ENCODE data around the gene SERPINF2. TPM values are rescaled to one million over a fixed set of nuclear protein-coding genes. Genes with fewer than 3 reads are reported as not detected.
"Not testable (repeated sequence)": the region's sequence is repeated elsewhere in the genome, so short reads cannot be mapped to it uniquely, and the experiment has no call there.

SERPINF2 gene
- 1 to 10 TPM; 5.0 to 9.8 TPM for total RNA-seq

DNA sequence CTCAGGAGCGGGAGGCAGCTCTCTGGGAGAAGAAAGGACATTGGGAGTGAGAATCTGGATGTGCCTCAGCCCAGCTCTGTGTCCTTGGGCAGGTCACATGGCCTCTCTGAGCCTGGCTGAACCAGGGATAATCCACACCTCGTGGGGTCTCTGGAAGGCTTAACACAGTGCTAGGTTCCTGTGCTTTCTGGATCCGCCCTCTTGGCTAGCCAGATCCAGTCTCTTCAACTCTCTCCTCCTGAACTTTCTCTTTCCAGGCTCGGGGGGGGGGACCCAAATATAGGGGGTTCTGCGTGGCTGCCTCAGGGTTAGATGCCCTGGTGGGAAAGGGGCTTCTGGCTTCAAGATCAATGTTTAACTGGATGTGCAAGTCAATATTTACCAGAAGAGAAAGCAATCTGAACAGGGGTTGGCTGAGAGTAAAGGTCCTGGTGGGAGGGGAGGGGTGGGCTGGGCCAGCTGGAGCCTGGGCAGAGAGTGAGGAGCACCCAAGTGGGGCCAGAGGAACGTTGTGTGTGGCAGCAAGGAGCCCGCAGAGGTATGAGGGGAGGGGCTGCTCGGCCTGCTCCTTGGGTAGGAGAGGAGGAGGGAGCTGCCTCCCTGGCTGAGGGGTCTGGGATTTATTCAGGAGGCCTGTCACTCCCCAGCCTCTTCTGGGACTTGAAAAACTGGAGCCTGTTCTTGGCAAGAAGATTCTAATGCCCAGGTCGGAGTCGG is at the start of gene SERPINF2:
Gene SERPINF2 (plus strand): TSS at position 501 of the 717 bp plus-strand sequence. CDS start 2,125 bp downstream, outside the sequence.
- no peak within 1 kb of the TSS for H3K4me3 ChIP-seq
- TF ChIP-seq, protein P1, sequence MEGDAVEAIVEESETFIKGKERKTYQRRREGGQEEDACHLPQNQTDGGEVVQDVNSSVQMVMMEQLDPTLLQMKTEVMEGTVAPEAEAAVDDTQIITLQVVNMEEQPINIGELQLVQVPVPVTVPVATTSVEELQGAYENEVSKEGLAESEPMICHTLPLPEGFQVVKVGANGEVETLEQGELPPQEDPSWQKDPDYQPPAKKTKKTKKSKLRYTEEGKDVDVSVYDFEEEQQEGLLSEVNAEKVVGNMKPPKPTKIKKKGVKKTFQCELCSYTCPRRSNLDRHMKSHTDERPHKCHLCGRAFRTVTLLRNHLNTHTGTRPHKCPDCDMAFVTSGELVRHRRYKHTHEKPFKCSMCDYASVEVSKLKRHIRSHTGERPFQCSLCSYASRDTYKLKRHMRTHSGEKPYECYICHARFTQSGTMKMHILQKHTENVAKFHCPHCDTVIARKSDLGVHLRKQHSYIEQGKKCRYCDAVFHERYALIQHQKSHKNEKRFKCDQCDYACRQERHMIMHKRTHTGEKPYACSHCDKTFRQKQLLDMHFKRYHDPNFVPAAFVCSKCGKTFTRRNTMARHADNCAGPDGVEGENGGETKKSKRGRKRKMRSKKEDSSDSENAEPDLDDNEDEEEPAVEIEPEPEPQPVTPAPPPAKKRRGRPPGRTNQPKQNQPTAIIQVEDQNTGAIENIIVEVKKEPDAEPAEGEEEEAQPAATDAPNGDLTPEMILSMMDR (IDR thresholded peaks at IDR 0.05), result no peak
- peaks cover 5% of the 10 kb centered on the region for H3K36me3 ChIP-seq
- no peak for ATAC-seq (ENCODE audit: insufficient number of reproducible peaks, low FRiP score, low read depth)
- no peak within 1 kb of the TSS for H3K27ac ChIP-seq
- DNase-seq (ENCODE audit: low spot score), result no peak
- H3K4me1 ChIP-seq (ENCODE audit: control insufficient read depth in 1 of 2, low read depth in 2 of 2), result no peaks in the 10 kb centered on the region
- H3K27me3 ChIP-seq (replicated peaks; ENCODE audit: insufficient read depth), result no peaks in the 10 kb centered on the region
- no peaks in the 10 kb centered on the region for H3K9me3 ChIP-seq

DNA sequence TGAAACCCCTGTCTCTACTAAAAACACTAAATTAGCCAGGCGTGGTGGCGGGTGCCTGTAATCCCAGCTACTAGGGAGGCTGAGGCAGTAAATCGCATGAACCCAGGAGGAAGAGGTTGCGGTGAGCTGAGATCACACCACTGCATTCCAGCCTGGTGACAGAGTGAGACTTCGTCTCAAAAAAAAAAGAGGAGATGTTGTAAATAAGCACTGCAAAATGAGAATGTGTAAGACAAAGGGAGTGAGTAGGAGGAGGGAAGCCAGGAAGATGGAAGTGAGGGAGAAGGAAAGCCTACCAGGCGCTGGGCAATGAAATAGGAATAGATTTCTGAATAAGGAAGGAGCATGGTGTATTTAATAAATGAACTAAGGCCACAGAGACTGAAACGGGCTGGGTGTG is 49.3 kb upstream of the SERPINF2 start:
- TF ChIP-seq, protein P1 (IDR thresholded peaks at IDR 0.05), result no peak
- ATAC-seq (ENCODE audit: insufficient number of reproducible peaks, low FRiP score, low read depth), result no peak

DNA sequence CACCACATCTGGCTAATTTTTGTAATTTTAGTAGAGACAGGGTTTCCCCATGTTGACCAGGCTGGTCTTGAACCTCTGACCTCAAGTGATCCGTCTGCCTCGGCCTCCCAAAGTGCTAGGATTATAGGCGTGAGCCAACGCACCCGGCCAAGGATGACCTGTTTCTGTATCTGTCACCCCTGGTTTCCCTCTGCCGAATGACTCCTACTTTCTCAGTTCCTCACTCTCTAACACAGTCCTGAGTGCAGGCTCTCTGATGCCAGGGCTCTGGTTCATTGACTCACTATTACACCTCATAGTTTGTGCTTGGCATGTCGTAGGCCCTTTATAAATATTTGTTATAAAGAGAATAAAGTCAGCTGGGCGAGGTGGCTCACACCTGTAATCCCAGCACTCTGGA is 47.3 kb upstream of the SERPINF2 start:
- no peak overlapping the region for H3K27ac ChIP-seq
- no peak overlapping the region for H3K4me3 ChIP-seq
- ATAC-seq (ENCODE audit: insufficient number of reproducible peaks, low FRiP score, low read depth) (no peak), DNase-seq (ENCODE audit: low spot score) (no peak)
- H3K36me3 ChIP-seq, result no peaks in the 10 kb centered on the region
- H3K4me1 ChIP-seq (ENCODE audit: control insufficient read depth in 1 of 2, low read depth in 2 of 2), result peaks cover 0 to 12% of the 10 kb centered on the region in 2 donors
- no peaks in the 10 kb centered on the region for H3K27me3 ChIP-seq (replicated peaks; ENCODE audit: insufficient read depth)
- TF ChIP-seq, protein P1 (IDR thresholded peaks at IDR 0.05), result no peak
- H3K9me3 ChIP-seq, result no peaks in the 10 kb centered on the region

More for the DNA sequence above, 49.3 kb upstream of the SERPINF2 start:
- H3K4me3 ChIP-seq, result no peak overlapping the region
- no peak for DNase-seq (ENCODE audit: low spot score)
- no peak overlapping the region for H3K27ac ChIP-seq
- peaks cover 0 to 10% of the 10 kb centered on the region in 2 donors for H3K4me1 ChIP-seq (ENCODE audit: control insufficient read depth in 1 of 2, low read depth in 2 of 2)
- H3K27me3 ChIP-seq (replicated peaks; ENCODE audit: insufficient read depth), result no peaks in the 10 kb centered on the region
- H3K36me3 ChIP-seq, result no peaks in the 10 kb centered on the region
- no peaks in the 10 kb centered on the region for H3K9me3 ChIP-seq

DNA sequence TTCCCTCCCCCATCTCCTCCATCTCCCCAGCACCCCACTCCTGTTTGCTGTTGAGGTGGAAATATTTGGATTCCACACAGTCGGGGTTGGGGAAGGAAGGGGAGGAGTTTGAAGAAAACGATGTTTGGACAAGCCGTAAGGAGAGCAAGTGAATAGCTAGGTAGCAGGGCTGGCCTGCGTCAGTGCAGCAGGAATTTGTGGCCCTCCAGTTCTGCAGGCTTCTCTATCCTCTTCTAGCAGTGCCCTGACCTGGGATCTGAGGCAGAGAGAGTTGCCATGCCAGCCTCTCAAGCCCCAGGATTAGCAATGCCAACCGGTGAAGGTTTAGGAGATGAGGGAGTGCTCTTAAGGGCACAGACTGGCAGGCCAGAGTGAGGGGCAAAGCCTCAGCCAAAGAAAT is 45.0 kb upstream of the SERPINF2 start:
- TF ChIP-seq, protein P1 (IDR thresholded peaks at IDR 0.05), result no peak
- Histone ChIP-seq H3K36me3 (no peaks in the 10 kb centered on the region), H3K27ac (peak overlapping the region; percentile 47 to 63), H3K9me3 (no peaks in the 10 kb centered on the region), H3K4me3 (peak overlapping the region; percentile 3), H3K27me3 (replicated peaks; ENCODE audit: insufficient read depth) (no peaks in the 10 kb centered on the region), H3K4me1 (ENCODE audit: control insufficient read depth in 1 of 2, low read depth in 2 of 2) (peaks cover 0 to 12% of the 10 kb centered on the region in 2 donors)
- no peak for DNase-seq (ENCODE audit: low spot score)
- no peak for ATAC-seq (ENCODE audit: insufficient number of reproducible peaks, low FRiP score, low read depth)

DNA sequence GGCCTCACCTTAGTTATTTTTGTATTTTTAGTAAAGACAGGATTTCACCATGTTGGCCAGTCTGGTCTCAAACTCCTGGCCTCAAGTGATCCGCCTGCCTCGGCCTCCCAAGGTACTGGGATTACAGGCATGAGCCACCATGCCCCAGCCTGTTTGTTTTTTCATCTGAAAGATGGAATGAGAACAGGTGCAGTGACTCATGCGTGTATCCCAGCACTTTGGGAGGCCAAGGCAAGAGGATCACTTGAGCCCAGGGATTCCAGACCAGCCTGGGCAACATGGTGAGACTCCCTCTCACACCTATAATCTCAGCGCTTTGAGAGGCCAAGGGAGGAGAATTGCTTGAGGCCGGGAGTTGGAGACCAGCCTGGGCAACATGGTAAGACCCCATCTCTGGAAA is 42.8 kb upstream of the SERPINF2 start:
- not testable (repeated sequence) for H3K4me3 ChIP-seq; DNase-seq (ENCODE audit: low spot score); H3K9me3 ChIP-seq; H3K27ac ChIP-seq; H3K27me3 ChIP-seq (replicated peaks; ENCODE audit: insufficient read depth); ATAC-seq (ENCODE audit: insufficient number of reproducible peaks, low FRiP score, low read depth); H3K36me3 ChIP-seq
- H3K4me1 ChIP-seq (ENCODE audit: control insufficient read depth in 1 of 2, low read depth in 2 of 2), result peaks cover 0 to 12% of the 10 kb centered on the region in 2 donors
